Type B pancreatic cell (in vitro differentiated cells): ENCODE results near the gene SKIDA1. TPM values are rescaled to one million over a fixed set of nuclear protein-coding genes. Genes with fewer than 3 reads are reported as not detected.

Experiments
- DNase-seq: peaks from one replicate; pipeline ENCODE4 v3.0.0; 2021; ENCODE audit warnings: mixed read lengths; ENCODE audit not compliant: unreplicated experiment; ENCODE audit errors: extremely low spot score
- H3K27ac Mint-ChIP-seq: 2 replicates; pipeline ENCODE4 v1.8.0; 2021; ENCODE audit warnings: mild to moderate bottlenecking, mixed read lengths
- H3K27me3 Mint-ChIP-seq: 2 replicates; pipeline ENCODE4 v1.8.0; 2021; ENCODE audit warnings: mixed read lengths
- H3K36me3 Mint-ChIP-seq: 2 replicates; pipeline ENCODE4 v1.8.0; 2021; ENCODE audit warnings: mixed read lengths
- H3K4me1 Mint-ChIP-seq: one replicate; pipeline ENCODE4 v1.8.0; 2021; ENCODE audit warnings: mixed read lengths; ENCODE audit not compliant: unreplicated experiment
- H3K4me3 Mint-ChIP-seq: 2 replicates; pipeline ENCODE4 v1.8.0; 2021; ENCODE audit warnings: mild to moderate bottlenecking, mixed read lengths
- H3K9me3 Mint-ChIP-seq: 2 replicates; pipeline ENCODE4 v1.8.0; 2021; ENCODE audit warnings: mixed read lengths
- total RNA-seq: library from RNA; stranded (reverse); gene quantifications from 2 replicates; pipeline ENCODE4 v1.2.1, GENCODE V29; 2021; ENCODE audit warnings: low replicate concordance
- TF ChIP-seq, protein P1 (sequence below): fragments of 200-600 bp; sonication (generic); conservative IDR thresholded peaks from 2 replicates; pipeline ENCODE4 v1.5.0; 2021; ENCODE audit warnings: antibody characterized with exemption, mild to moderate bottlenecking

SKIDA1 gene
- total RNA-seq, 1 donor from 2014 or later, result 24.3 TPM

- Mint-ChIP-seq H3K4me1 (peaks cover 10% of the 10 kb centered on the region), H3K27ac (no peak overlapping the region), H3K27me3 (no peaks in the 10 kb centered on the region), H3K4me3 (no peak overlapping the region), H3K36me3 (no peaks in the 10 kb centered on the region), H3K9me3 (no peaks in the 10 kb centered on the region)
- TF ChIP-seq, protein P1, sequence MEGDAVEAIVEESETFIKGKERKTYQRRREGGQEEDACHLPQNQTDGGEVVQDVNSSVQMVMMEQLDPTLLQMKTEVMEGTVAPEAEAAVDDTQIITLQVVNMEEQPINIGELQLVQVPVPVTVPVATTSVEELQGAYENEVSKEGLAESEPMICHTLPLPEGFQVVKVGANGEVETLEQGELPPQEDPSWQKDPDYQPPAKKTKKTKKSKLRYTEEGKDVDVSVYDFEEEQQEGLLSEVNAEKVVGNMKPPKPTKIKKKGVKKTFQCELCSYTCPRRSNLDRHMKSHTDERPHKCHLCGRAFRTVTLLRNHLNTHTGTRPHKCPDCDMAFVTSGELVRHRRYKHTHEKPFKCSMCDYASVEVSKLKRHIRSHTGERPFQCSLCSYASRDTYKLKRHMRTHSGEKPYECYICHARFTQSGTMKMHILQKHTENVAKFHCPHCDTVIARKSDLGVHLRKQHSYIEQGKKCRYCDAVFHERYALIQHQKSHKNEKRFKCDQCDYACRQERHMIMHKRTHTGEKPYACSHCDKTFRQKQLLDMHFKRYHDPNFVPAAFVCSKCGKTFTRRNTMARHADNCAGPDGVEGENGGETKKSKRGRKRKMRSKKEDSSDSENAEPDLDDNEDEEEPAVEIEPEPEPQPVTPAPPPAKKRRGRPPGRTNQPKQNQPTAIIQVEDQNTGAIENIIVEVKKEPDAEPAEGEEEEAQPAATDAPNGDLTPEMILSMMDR, result no peak
- no peak for DNase-seq
These were observed 44.1 kb downstream of the SKIDA1 start for GRCh38 chr10:21481407-21481806.

- no peak overlapping the region for H3K27ac Mint-ChIP-seq
- TF ChIP-seq, protein P1, result no peak
These were observed 45.7 kb downstream of the SKIDA1 start for GRCh38 chr10:21479570-21480315.

DNA sequence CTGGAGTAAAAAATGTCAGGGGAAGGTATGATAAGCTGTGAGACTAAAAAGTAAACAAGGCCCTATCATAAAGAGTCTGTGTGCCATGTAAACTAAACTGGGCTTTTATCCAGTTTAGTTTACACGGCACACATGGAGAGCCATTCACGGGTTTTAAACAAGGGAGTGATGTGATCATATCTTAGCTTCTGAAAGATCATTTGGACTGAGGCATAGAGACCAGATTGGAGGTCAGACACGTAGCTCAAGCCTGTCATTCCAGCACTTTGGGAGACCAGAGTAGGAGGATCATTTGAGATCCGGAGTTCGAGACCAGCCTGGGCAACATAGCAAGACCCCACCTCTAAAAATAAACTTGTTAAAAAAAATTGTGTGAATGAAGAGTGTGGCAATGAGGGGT is 50.1 kb downstream of the SKIDA1 start:
- no peaks in the 10 kb centered on the region for H3K9me3 Mint-ChIP-seq
- H3K4me3 Mint-ChIP-seq, result no peak overlapping the region
- TF ChIP-seq, protein P1, result no peak
- no peak overlapping the region for H3K27ac Mint-ChIP-seq
- peak; percentile 3 for DNase-seq
- H3K27me3 Mint-ChIP-seq, result no peaks in the 10 kb centered on the region
- peaks cover 10% of the 10 kb centered on the region for H3K4me1 Mint-ChIP-seq
- no peaks in the 10 kb centered on the region for H3K36me3 Mint-ChIP-seq

More at GRCh38 chr10:21479570-21480315, 45.7 kb downstream of the SKIDA1 start:
- Mint-ChIP-seq H3K27me3 (no peaks in the 10 kb centered on the region), H3K9me3 (no peaks in the 10 kb centered on the region), H3K4me1 (peaks cover 10% of the 10 kb centered on the region), H3K36me3 (no peaks in the 10 kb centered on the region), H3K4me3 (no peak overlapping the region)
- no peak for DNase-seq

DNA sequence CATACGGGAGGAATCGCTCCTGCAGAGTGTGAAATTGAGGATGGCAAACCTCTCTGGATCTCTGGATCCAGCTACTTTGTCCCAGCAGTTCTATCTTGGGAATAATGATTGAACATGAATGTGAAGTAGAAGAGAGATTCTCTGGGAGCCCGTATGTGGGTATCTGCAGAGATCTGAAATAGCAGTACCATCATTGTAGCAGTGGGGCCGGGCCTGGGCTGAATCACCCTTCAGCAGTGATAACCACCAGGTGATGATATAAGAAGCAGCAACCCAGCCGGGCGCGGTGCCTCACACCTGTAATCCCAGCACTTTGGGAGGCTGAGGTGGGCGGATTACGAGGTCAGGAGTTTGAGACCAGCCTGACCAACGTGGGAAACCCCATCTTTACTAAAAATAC is 51.9 kb downstream of the SKIDA1 start:
- H3K4me1 Mint-ChIP-seq, result no peaks in the 10 kb centered on the region
- no peaks in the 10 kb centered on the region for H3K27me3 Mint-ChIP-seq
- no peak overlapping the region for H3K4me3 Mint-ChIP-seq
- H3K9me3 Mint-ChIP-seq, result no peaks in the 10 kb centered on the region
- H3K36me3 Mint-ChIP-seq, result no peaks in the 10 kb centered on the region
- peak; percentile 59 for DNase-seq
- TF ChIP-seq, protein P1, result no peak
- no peak overlapping the region for H3K27ac Mint-ChIP-seq

DNA sequence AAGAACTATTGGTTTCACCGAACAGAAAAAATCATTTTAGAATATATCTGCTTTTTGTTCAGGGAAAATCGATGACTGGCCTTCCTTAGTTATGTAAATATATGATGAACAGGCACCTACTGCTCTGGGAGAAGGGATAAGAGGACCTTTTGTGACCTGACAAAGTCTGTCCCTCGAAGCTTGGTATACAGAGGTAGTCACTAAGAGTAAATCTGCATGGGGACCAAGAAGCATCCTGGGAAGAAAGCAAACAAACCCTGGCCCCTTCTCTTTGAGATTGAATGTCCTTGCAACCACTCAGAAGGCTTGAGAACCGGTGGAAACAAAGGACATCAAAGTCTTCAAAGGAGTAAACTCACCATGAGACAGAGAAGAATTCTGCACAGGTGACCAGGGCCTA is 52.3 kb downstream of the SKIDA1 start:
- no peaks in the 10 kb centered on the region for H3K27me3 Mint-ChIP-seq
- peak; percentile 2 for DNase-seq
- H3K36me3 Mint-ChIP-seq, result no peaks in the 10 kb centered on the region
- H3K27ac Mint-ChIP-seq, result no peak overlapping the region
- H3K9me3 Mint-ChIP-seq, result no peaks in the 10 kb centered on the region
- H3K4me1 Mint-ChIP-seq, result no peaks in the 10 kb centered on the region
- TF ChIP-seq, protein P1, result no peak
- no peak overlapping the region for H3K4me3 Mint-ChIP-seq
